GM18873 (cell line): ENCODE measurements around the gene CNTN1.

Experiments used
- ATAC-seq: cut with Tn5 transposase; IDR thresholded peaks from one replicate; pipeline ENCODE4 v1.9.1; 2021; ENCODE audit warnings: mild to moderate bottlenecking, moderate library complexity, moderate number of reproducible peaks; ENCODE audit not compliant: unreplicated experiment, low FRiP score

CNTN1 gene

GRCh38 chr12:40691913-40692764, at the start of gene CNTN1:
TSS of gene CNTN1 (plus strand) at chr12:40692439.
- no peak for ATAC-seq

- ATAC-seq, result no peak
Measured at GRCh38 chr12:40643506-40643905, 48.7 kb upstream of the CNTN1 start.

GRCh38 chr12:40643976-40644375, 48.3 kb upstream of the CNTN1 start:
- no peak for ATAC-seq

GRCh38 chr12:40644708-40645107, 47.5 kb upstream of the CNTN1 start:
- no peak for ATAC-seq

GRCh38 chr12:40645361-40645760, 46.9 kb upstream of the CNTN1 start:
- ATAC-seq, result no peak

DNA sequence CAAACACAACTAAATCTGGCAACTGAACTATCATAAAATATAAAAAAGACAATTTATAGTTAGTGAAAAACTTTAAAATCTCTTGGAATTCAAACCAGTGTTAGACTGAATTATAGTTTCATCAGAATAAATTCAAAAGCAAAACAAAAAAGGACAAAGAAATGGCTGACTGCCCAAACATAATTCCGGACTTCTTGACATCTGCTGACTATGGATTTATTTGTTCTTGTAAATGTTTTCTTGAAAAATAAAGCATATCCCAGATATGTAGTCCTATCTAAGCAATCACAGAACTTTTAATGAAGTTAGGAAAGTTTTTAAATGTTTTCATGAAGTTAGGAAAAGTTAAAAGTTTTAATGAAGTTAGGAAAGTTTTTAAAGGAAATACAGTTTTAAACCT, 45.8 kb upstream of the CNTN1 start:
- no peak for ATAC-seq

DNA sequence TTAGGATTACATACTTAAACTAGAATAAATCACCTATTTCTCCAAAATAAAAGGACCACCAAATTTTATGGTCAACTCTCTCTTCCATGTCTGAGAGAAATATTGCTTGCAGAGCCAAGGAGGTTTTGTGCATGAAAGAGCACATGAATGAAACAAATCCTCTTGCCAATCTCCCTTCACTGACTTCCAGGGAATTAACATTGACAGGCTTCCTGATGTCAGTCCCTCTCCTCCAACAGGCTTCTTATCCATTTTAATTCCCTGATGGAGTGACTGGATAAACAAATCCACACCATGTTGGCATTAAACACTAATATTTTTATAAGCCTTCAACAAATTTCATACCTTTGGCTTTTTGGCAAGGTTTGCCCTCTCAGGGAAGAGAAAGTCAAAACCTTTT, 45.3 kb upstream of the CNTN1 start:
- no peak for ATAC-seq

- ATAC-seq, result no peak
Measured at GRCh38 chr12:40647651-40648050, 44.6 kb upstream of the CNTN1 start.

- no peak for ATAC-seq
Measured at GRCh38 chr12:40648519-40648918, 43.7 kb upstream of the CNTN1 start.

- ATAC-seq, result no peak
Measured at GRCh38 chr12:40650038-40650704, 42.1 kb upstream of the CNTN1 start.

- no peak for ATAC-seq
Measured at GRCh38 chr12:40655451-40655850, 36.8 kb upstream of the CNTN1 start.

GRCh38 chr12:40662366-40662765, 29.9 kb upstream of the CNTN1 start:
- ATAC-seq, result no peak

- no peak for ATAC-seq
Measured at GRCh38 chr12:40663781-40664180, 28.5 kb upstream of the CNTN1 start.

GRCh38 chr12:40668099-40668529, 24.1 kb upstream of the CNTN1 start:
- ATAC-seq, result no peak

DNA sequence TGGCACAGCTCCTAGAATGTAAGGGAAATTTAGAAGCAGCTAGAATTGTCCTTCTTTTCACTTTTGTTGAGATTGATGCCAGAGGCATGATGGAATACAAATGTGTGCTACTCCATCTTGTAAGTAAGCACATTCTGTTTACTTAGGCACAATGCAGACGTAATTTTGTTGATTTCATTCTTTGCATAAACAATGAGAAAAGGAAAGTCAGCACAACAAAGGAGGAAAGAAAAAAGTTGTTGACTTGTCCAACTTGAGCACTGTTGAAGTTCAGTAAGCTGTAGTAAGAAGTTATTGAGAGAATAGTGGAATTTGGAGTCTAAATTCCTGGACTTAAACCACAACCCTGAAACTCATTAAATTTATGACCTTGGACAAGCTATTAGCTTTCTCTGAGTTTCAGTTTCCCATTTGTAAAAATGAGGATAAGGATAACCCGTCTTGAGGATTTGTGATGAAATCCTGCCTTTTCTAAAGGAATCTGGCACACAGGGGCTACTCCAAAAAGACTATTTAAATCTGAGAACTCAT, 19.4 kb upstream of the CNTN1 start:
- no peak for ATAC-seq

- no peak for ATAC-seq
Measured at GRCh38 chr12:40681148-40681547, 11.1 kb upstream of the CNTN1 start.

- no peak for ATAC-seq
Measured at GRCh38 chr12:40684986-40685385, 7.3 kb upstream of the CNTN1 start.

GRCh38 chr12:40688085-40688725, 4.0 kb upstream of the CNTN1 start:
- ATAC-seq, result no peak

GRCh38 chr12:40689576-40689975, 2.7 kb upstream of the CNTN1 start:
- ATAC-seq, result no peak

DNA sequence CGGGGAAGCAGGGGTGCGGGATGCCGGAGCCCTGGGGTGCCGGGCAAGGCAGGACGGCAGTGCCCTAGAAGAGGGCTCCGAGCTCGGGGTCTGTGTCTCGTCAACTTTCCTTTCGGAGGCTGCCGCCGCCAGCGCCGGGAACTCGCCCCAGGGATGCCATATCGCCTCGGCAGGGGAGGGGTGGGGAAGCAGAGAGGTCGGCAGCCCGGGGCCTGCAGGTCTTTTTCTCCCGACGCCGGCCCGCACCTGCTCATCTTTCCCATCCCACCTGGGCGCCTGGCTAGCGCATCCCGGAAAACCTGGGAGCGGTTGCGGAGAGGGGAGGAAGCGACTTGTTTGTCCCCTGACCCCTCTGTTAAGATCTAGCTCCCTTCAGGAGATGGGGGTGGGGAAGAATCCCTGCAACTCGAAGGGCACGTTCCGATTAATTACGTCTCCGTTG, 547 bp downstream of the CNTN1 start:
- ATAC-seq, result no peak

DNA sequence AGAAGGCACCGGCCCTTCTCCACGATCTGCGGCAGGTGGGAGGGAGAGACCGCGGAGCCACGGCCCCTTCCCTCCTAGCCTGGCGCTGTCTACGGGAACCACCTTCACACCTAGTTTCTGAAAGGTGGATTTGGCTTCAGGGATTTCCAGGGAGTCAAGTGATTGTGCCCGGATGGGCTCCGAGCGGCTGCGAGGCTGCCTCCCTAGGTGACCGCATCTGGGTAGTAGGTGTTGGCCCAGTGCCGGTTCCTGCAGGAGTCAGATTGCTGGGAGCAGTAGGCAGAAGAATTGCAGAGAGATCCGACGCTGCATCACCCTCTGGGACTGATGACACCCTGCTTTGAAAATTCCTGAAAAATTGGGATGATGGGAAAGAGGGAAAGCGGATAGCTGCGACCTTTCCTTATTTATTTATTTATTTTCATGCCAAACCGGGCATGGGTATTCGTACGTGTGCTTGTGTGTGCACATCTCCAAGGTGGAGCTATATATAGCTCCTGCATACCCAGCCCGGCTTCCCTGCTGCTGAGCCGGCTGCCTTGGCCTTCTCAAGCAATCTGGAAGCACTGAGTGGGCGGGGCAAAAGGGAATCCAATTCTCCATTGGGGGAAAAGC, 1.1 kb downstream of the CNTN1 start:
- ATAC-seq, result no peak
